ENCODE data around the gene AP1S3. TPM values are rescaled to one million over a fixed set of nuclear protein-coding genes. Genes with fewer than 3 reads are reported as not detected.

Gene AP1S3
- total and polyA plus RNA-seq, 10 donors = 2.4 to 16.0 (median 10.5) TPM

- WGBS, 5 donors = 89 to 94% (median 90%) methylated on average over 8 of the region's 8 CpGs
- Histone ChIP-seq H3K27ac (no peak overlapping the region), H3K4me3 (no peak overlapping the region), H3K9me3 (no peaks in the 10 kb centered on the region), H3K27me3 (replicated peaks in 1 of 7) (no peaks in the 10 kb centered on the region), H3K4me1 (peaks cover 0 to 26% (median 2%) of the 10 kb centered on the region in 6 donors), H3K36me3 (peaks cover 0 to 5% (median 0%) of the 10 kb centered on the region in 6 donors)
- no peak for DNase-seq
- TF ChIP-seq CTCF (IDR thresholded peaks at IDR 0.05 in 8 of 11, conservative IDR thresholded peaks at IDR 0.05 in 3 of 11) (no peak), POLR2A (IDR thresholded peaks at IDR 0.05) (no peak), POLR2AphosphoS5 (IDR thresholded peaks at IDR 0.05) (no peak)
- intact Hi-C loops (cut with DNase I; ENCODE audit: low total_unique reads) = no loop called here
Observed at GRCh38 chr2:223824301-223824700, 13.1 kb downstream of the AP1S3 start.

- no peaks in the 10 kb centered on the region for H3K9me3 ChIP-seq
- no peak overlapping the region for H3K4me3 ChIP-seq
- H3K4me1 ChIP-seq = peaks cover 0 to 39% (median 7%) of the 10 kb centered on the region in 6 donors
- H3K36me3 ChIP-seq = no peaks in the 10 kb centered on the region
- TF ChIP-seq POLR2A (IDR thresholded peaks at IDR 0.05) = no peak
- TF ChIP-seq POLR2AphosphoS5 (IDR thresholded peaks at IDR 0.05) = no peak
- no peak for DNase-seq
- intact Hi-C loops (cut with DNase I; ENCODE audit: low total_unique reads) = no loop called here
- peak overlapping the region in 2 of 8 donors; percentile 4 to 19 for H3K27ac ChIP-seq
- no peaks in the 10 kb centered on the region for H3K27me3 ChIP-seq (replicated peaks in 1 of 7)
Observed at GRCh38 chr2:223822818-223823217, 14.6 kb downstream of the AP1S3 start.

GRCh38 chr2:223820549-223820948, 16.8 kb downstream of the AP1S3 start:
- 66 to 80% (median 76%) methylated on average over 2 of the region's 2 CpGs for WGBS, 5 donors

GRCh38 chr2:223819891-223820290, 17.5 kb downstream of the AP1S3 start:
- no peak for DNase-seq
- H3K4me1 ChIP-seq = peaks cover 0 to 42% (median 7%) of the 10 kb centered on the region in 6 donors
- no peak overlapping the region for H3K27ac ChIP-seq
- TF ChIP-seq POLR2AphosphoS5 (IDR thresholded peaks at IDR 0.05) (no peak), POLR2A (IDR thresholded peaks at IDR 0.05) (no peak), CTCF (IDR thresholded peaks at IDR 0.05 in 8 of 11, conservative IDR thresholded peaks at IDR 0.05 in 3 of 11) (no peak)
- H3K36me3 ChIP-seq = no peaks in the 10 kb centered on the region
- no peak overlapping the region for H3K4me3 ChIP-seq
- intact Hi-C loops (cut with DNase I; ENCODE audit: low total_unique reads) = no loop called here
- H3K27me3 ChIP-seq (replicated peaks in 1 of 7) = no peaks in the 10 kb centered on the region
- WGBS, 5 donors = 61 to 88% (median 82%) methylated on average over 3 of the region's 3 CpGs
- no peaks in the 10 kb centered on the region for H3K9me3 ChIP-seq

More at GRCh38 chr2:223820549-223820948, 16.8 kb downstream of the AP1S3 start:
- Histone ChIP-seq H3K36me3 (no peaks in the 10 kb centered on the region), H3K27ac (no peak overlapping the region), H3K4me1 (peaks cover 0 to 42% (median 7%) of the 10 kb centered on the region in 6 donors), H3K27me3 (replicated peaks in 1 of 7) (no peaks in the 10 kb centered on the region), H3K9me3 (no peaks in the 10 kb centered on the region), H3K4me3 (no peak overlapping the region)
- no peak for DNase-seq
- no peak for TF ChIP-seq POLR2A (IDR thresholded peaks at IDR 0.05)
- TF ChIP-seq CTCF (IDR thresholded peaks at IDR 0.05 in 8 of 11, conservative IDR thresholded peaks at IDR 0.05 in 3 of 11) = no peak
- no peak for TF ChIP-seq POLR2AphosphoS5 (IDR thresholded peaks at IDR 0.05)
- intact Hi-C loops (cut with DNase I; ENCODE audit: low total_unique reads) = no loop called here
